ENCODE results near the gene PAPLN.

DNA sequence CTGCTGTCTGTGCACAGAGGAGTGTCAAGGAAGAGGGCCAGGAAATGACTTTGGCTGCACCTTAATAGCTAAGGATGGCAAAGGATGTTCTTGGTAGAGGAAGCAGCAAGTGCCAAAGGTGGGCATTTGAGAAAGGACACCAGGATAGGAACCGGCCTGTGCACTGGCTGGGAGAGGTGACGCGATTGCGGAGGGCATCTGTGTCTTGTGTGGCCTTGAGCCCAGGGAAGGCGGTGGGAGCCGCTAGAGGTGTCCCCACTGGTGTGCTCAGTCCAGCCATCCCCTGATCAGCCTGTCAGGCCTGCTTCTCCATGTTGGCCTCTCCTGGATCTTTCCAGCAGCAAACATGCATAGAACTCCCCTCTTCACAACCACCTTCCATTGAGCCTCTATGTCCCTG lies 30.2 kb downstream of the PAPLN start:
- no peak for TF ChIP-seq NFYB (CRISPR knock-in tag; IDR thresholded peaks at IDR 0.05)
- TF ChIP-seq HOXA5 (CRISPR knock-in tag; IDR thresholded peaks at IDR 0.05), result no peak
- TF ChIP-seq JUNB (CRISPR knock-in tag; IDR thresholded peaks at IDR 0.05; ENCODE audit: borderline replicate concordance), result no peak
- no peak for TF ChIP-seq TAF1 (CRISPR knock-in tag; IDR thresholded peaks at IDR 0.05)
- TF ChIP-seq, protein P1, sequence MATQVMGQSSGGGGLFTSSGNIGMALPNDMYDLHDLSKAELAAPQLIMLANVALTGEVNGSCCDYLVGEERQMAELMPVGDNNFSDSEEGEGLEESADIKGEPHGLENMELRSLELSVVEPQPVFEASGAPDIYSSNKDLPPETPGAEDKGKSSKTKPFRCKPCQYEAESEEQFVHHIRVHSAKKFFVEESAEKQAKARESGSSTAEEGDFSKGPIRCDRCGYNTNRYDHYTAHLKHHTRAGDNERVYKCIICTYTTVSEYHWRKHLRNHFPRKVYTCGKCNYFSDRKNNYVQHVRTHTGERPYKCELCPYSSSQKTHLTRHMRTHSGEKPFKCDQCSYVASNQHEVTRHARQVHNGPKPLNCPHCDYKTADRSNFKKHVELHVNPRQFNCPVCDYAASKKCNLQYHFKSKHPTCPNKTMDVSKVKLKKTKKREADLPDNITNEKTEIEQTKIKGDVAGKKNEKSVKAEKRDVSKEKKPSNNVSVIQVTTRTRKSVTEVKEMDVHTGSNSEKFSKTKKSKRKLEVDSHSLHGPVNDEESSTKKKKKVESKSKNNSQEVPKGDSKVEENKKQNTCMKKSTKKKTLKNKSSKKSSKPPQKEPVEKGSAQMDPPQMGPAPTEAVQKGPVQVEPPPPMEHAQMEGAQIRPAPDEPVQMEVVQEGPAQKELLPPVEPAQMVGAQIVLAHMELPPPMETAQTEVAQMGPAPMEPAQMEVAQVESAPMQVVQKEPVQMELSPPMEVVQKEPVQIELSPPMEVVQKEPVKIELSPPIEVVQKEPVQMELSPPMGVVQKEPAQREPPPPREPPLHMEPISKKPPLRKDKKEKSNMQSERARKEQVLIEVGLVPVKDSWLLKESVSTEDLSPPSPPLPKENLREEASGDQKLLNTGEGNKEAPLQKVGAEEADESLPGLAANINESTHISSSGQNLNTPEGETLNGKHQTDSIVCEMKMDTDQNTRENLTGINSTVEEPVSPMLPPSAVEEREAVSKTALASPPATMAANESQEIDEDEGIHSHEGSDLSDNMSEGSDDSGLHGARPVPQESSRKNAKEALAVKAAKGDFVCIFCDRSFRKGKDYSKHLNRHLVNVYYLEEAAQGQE (IDR thresholded peaks at IDR 0.05; ENCODE audit: borderline replicate concordance in 1 of 2, low read depth in 1 of 2, low read length in 2 of 2), result no peak
- TF ChIP-seq, protein P2, sequence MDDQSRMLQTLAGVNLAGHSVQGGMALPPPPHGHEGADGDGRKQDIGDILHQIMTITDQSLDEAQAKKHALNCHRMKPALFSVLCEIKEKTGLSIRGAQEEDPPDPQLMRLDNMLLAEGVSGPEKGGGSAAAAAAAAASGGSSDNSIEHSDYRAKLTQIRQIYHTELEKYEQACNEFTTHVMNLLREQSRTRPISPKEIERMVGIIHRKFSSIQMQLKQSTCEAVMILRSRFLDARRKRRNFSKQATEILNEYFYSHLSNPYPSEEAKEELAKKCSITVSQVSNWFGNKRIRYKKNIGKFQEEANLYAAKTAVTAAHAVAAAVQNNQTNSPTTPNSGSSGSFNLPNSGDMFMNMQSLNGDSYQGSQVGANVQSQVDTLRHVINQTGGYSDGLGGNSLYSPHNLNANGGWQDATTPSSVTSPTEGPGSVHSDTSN (CRISPR knock-in tag; IDR thresholded peaks at IDR 0.05; ENCODE audit: borderline replicate concordance), result no peak
